Breast epithelium (tissue), 4 donors: Measurements from ENCODE around the gene ZFHX3. TPM values are rescaled to one million over a fixed set of nuclear protein-coding genes. Genes with fewer than 3 reads are reported as not detected.

Experiments
- DNase-seq, 2 donors: peaks; one replicate each; pipeline ENCODE4 v3.0.0-alpha.2; 2019; ENCODE audit warnings: low spot score in 2 of 2
- H3K27ac ChIP-seq, 2 donors: fragments of 200-600 bp; sonication (generic) in 1 of 2; one replicate each; pipeline ENCODE4 v1.5.1; 2016 to 2019; ENCODE audit warnings: mild to moderate bottlenecking in 1 of 2
- H3K27me3 ChIP-seq, 2 donors: fragments of 200-600 bp; sonication (generic) in 1 of 2; one replicate each; pipeline versions ENCODE4 v1.5.1 to v1.6.0; 2017 to 2019; ENCODE audit warnings: control low read depth in 1 of 2, mild to moderate bottlenecking in 1 of 2
- H3K36me3 ChIP-seq: fragments of 200-600 bp; one replicate; pipeline ENCODE4 v1.5.1; 2019
- H3K4me1 ChIP-seq, 2 donors: fragments of 200-600 bp; sonication (generic); one replicate each; pipeline ENCODE4 v1.5.1; 2016 to 2019; ENCODE audit warnings: control low read depth in 1 of 2
- H3K4me3 ChIP-seq, 3 donors: fragments of 200-600 bp; sonication (generic); 1 replicate in 2 of 3; 2 replicates in 1 of 3; pipeline ENCODE4 v1.5.1; 2016 to 2019; ENCODE audit warnings: mild to moderate bottlenecking in 3 of 3, moderate library complexity in 2 of 3
- H3K9me3 ChIP-seq, 2 donors: fragments of 200-600 bp; sonication (generic) in 1 of 2; one replicate each; pipeline ENCODE4 v1.5.1; 2016 to 2019; ENCODE audit warnings: control low read depth in 1 of 2
- CTCF ChIP-seq, 3 donors: fragments of 450-650 bp; IDR thresholded peaks; one replicate each; pipeline ENCODE4 v1.5.1; 2016 to 2017; ENCODE audit warnings: antibody characterized with exemption in 3 of 3, mild to moderate bottlenecking in 3 of 3, moderate library complexity in 3 of 3
- POLR2A ChIP-seq: fragments of 450-650 bp; IDR thresholded peaks from one replicate; pipeline ENCODE4 v1.6.1; 2016; ENCODE audit warnings: antibody characterized with exemption, mild to moderate bottlenecking, moderate library complexity
- POLR2AphosphoS5 ChIP-seq, 3 donors: sonication (generic); formaldehyde crosslinking; IDR thresholded peaks; one replicate each; pipeline ENCODE4 v1.6.1; 2017; ENCODE audit warnings: antibody characterized with exemption in 3 of 3
- intact Hi-C: fragments of 100-400 bp; cut with DNase I; formaldehyde crosslinking; loops from one replicate; pipeline ENCODE4 v1.15.1; 2023; ENCODE audit warnings: low total_unique reads
- total RNA-seq, 3 donors: library from RNA; depleted of rRNA; stranded (reverse); fragments of >200 nt; gene quantifications; one replicate each; pipeline ENCODE4 v1.1.0, GENCODE V29; 2016

Gene ZFHX3
- total RNA-seq, 3 donors from 2014 or later, result 10.8 to 36.0 (median 11.8) TPM

- no peak for TF ChIP-seq POLR2AphosphoS5 (IDR thresholded peaks at IDR 0.05)
- no peak for TF ChIP-seq POLR2A
- TF ChIP-seq CTCF (IDR thresholded peaks at IDR 0.05), result no peak
- Histone ChIP-seq H3K4me3 (no peak overlapping the region), H3K4me1 (no peaks in the 10 kb centered on the region), H3K27me3 (no peaks in the 10 kb centered on the region), H3K9me3 (no peaks in the 10 kb centered on the region), H3K27ac (no peak overlapping the region), H3K36me3 (no peaks in the 10 kb centered on the region)
- intact Hi-C loops, result no loop called here
- no peak for DNase-seq
Observed at GRCh38 chr16:72971370-72971769, 76.6 kb downstream of the ZFHX3 start.

DNA sequence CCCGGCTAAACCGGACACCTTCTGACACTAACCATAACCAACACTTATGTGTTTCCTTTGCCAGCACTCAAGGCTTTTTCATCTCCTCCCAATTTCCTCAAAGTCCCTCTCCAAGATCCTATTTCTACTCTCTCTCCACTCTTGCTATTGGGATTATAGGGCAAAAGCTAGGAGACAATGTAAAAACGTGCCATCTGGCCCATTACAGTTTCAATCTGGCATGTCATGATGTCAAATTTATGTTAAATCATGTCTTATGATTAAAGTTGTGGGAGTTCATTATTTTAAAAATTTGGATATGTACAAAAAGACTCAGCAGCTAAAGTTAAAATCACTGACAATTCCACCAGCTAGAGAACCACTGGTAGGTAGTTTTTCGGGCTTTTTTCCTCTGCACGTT, 77.3 kb downstream of the ZFHX3 start:
- Histone ChIP-seq H3K27me3 (no peaks in the 10 kb centered on the region), H3K4me3 (no peak overlapping the region), H3K4me1 (no peaks in the 10 kb centered on the region), H3K9me3 (no peaks in the 10 kb centered on the region), H3K27ac (no peak overlapping the region), H3K36me3 (no peaks in the 10 kb centered on the region)
- DNase-seq, result no peak
- TF ChIP-seq POLR2AphosphoS5 (IDR thresholded peaks at IDR 0.05) (no peak), CTCF (IDR thresholded peaks at IDR 0.05) (no peak), POLR2A (no peak)
- intact Hi-C loops, result no loop called here

DNA sequence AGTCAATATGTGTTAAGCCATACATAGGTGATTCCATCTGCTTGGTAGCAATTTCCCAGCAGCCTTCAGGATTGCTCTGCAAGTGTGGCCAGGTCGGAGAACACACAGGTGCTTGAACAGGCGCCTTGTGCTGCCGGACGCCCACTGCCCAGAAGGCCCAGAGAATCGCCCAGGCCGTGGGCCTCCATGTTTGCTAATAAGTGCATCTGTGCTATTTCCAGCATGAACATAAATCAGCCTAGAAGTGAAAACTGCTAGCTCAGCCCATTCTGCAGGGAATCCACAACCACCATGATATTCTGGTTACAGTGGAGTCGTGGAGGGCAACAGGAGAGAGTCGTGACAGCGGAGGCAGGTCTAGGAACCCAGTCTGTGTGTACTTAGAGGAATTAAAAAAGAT, 78.1 kb downstream of the ZFHX3 start:
- Histone ChIP-seq H3K36me3 (no peaks in the 10 kb centered on the region), H3K4me1 (no peaks in the 10 kb centered on the region), H3K27me3 (no peaks in the 10 kb centered on the region), H3K27ac (no peak overlapping the region), H3K4me3 (no peak overlapping the region), H3K9me3 (no peaks in the 10 kb centered on the region)
- intact Hi-C loops, result no loop called here
- TF ChIP-seq POLR2A (no peak), CTCF (IDR thresholded peaks at IDR 0.05) (no peak), POLR2AphosphoS5 (IDR thresholded peaks at IDR 0.05) (no peak)
- no peak for DNase-seq

- H3K36me3 ChIP-seq, result no peaks in the 10 kb centered on the region
- no peaks in the 10 kb centered on the region for H3K4me1 ChIP-seq
- no peak for DNase-seq
- no peak overlapping the region for H3K27ac ChIP-seq
- intact Hi-C loops, result no loop called here
- no peak overlapping the region for H3K4me3 ChIP-seq
- H3K9me3 ChIP-seq, result no peaks in the 10 kb centered on the region
- TF ChIP-seq POLR2A (no peak), POLR2AphosphoS5 (IDR thresholded peaks at IDR 0.05) (no peak), CTCF (IDR thresholded peaks at IDR 0.05) (no peak)
- H3K27me3 ChIP-seq, result no peaks in the 10 kb centered on the region
Observed at GRCh38 chr16:72969146-72969545, 78.8 kb downstream of the ZFHX3 start.

- H3K9me3 ChIP-seq, result no peaks in the 10 kb centered on the region
- H3K4me3 ChIP-seq, result no peak overlapping the region
- intact Hi-C loops, result no loop called here
- DNase-seq, result no peak
- no peaks in the 10 kb centered on the region for H3K27me3 ChIP-seq
- no peak overlapping the region for H3K27ac ChIP-seq
- H3K4me1 ChIP-seq, result no peaks in the 10 kb centered on the region
- no peaks in the 10 kb centered on the region for H3K36me3 ChIP-seq
- TF ChIP-seq CTCF (IDR thresholded peaks at IDR 0.05) (no peak), POLR2AphosphoS5 (IDR thresholded peaks at IDR 0.05) (no peak), POLR2A (no peak)
Observed at GRCh38 chr16:72967941-72968340, 80.0 kb downstream of the ZFHX3 start.
